Inflammatory macrophage treated with lipopolysaccharide for 1 hour (primary cell): Measurements from ENCODE around the gene PLAGL2.
"Not testable (repeated sequence)": the region's sequence is repeated elsewhere in the genome, so short reads cannot be mapped to it uniquely, and the experiment has no call there.

Experiments
- DNase-seq, 2 donors: peaks; one replicate each; pipeline ENCODE4 v3.0.0-alpha.2; 2020 to 2022

PLAGL2 gene, protein sequence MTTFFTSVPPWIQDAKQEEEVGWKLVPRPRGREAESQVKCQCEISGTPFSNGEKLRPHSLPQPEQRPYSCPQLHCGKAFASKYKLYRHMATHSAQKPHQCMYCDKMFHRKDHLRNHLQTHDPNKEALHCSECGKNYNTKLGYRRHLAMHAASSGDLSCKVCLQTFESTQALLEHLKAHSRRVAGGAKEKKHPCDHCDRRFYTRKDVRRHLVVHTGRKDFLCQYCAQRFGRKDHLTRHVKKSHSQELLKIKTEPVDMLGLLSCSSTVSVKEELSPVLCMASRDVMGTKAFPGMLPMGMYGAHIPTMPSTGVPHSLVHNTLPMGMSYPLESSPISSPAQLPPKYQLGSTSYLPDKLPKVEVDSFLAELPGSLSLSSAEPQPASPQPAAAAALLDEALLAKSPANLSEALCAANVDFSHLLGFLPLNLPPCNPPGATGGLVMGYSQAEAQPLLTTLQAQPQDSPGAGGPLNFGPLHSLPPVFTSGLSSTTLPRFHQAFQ

DNA sequence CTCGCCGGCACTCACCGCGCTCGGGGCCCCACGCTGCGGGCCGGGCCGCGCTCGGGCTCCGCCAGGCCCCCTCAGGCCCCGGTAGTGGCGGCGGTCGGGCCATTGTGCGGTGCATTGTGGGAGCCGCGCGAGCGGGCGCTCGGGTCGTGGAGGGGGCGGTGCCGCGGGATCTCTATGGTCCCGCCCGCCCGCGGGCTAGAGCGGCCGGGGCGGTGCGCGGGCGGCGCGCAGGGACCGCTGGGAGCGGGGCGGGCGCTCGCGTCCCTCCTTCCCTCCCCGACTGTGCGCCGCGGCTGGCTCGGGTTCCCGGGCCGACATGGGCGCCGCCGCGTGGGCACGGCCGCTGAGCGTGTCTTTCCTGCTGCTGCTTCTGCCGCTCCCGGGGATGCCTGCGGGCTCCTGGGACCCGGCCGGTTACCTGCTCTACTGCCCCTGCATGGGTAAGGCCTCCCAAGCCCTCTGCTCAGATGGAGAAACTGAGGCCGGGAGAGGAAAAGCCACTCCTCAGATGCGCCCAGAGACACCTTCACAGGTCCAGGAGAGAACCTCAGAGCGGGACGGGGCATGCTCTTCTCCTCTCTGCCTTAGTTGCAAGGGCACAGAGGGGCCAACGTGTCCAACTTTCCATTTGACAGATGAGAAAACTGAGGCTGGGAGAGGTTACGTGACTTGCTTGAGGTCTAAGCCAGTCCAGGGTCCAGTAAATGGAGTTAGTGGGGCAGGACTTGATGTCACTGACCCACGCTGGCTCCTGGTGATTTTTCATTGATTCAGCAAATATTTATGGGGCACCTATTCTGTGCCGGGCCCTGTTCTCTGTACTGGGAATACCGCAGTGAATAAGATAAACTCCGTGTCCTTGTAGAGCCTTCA, at the start of gene PLAGL2, which contains the start of gene POFUT1:
TSS of gene PLAGL2 (minus strand) at position 118 of the 873 bp plus-strand sequence. CDS start 5,565 bp downstream, outside the sequence.
TSS of gene POFUT1 (plus strand) at position 255 of the 873 bp plus-strand sequence. CDS start at position 317, 62 bp downstream.
- DNase-seq, result peak; percentile 88 to 96

DNA sequence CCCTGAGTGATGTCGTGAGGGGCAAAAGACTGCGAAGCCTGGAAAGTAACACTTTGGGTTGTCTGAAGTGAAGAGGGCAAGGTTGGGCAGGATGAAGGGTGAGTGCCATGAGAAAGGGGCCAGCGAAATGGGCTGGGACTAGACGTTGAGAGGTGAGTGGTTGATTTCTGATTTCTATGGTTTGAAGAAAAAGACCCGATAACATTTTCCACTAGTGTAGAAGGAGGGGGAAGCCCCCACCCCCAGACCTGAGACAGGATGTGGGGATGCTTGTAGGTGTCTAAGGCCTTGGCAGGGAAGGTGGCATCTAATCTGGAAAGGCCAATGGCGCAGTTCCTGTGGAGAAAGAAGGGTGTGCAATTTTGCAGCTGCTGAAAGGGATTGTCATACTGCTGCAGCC, 44.6 kb upstream of the PLAGL2 start:
- no peak for DNase-seq

DNA sequence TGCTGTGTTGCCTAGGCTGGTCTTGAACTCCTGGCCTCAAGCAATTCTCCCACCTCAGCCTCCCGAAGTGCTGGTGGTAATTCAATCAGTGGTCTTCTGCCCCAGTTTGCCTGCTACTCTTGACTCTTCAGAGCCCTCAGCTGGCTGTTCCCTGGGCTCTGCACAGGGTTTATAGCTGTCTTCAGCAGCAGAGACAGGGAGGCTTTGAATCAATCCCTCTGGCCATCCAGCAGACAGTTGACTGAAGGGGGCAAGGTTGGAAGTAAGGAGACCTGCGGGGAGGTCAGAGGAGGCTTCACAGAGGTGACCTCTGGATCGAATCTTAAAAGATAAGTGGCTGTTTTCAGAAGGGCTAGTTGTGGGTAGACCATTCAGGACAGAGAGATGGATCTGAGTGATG, 43.9 kb upstream of the PLAGL2 start:
- no peak for DNase-seq

DNA sequence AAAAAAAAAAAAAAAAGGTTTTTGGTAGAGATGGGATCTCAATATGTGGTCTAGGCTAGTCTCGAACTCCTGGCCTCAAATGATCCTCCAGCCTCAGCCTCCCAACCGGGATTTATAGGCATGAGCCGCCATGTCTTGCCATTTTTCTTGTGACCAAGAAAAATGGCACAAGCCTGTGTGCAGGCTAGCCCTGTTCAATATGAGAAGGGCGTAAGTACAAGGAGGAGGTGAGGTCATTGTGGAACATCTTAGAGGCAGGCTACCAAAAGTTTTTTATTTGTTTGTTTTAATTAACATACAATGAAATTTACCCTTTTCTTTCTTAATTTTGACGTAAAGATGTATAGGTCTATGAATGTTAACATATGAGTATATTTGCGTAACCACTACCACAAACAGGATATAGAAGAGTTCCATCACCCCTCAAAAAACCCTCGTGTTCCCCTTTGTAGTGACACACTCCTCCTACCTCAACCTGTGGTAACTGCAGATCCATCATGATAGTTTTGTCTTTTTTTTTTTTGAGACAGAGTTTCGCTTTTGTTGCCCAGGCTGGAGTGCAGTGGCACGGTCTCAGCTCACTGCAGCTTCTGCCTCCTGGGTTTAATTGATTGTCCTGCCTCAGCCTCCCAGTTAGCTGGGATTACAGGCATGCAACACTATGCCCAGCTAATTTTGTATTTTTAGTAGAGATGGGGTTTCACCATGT, 41.6 kb upstream of the PLAGL2 start:
- DNase-seq, result peak; percentile 45 to 74

DNA sequence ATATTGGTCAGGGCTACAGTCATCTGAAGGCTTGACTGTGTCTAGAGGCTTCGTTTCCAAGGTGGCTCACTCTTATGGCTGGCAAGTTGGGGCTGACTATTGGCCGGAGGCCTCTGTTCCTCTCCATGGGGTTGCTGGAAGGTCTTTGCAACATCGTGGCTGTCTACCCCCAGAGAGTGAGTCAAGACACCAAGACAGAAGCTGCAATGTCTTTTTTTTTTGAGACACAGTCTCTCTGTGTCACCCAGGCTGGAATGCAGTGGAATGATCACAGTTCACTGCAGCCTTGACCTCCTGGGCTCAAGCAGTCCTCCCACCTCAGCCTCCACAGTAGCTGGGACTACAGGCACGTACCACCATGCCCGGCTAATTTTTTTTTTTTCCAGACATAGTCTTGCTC, 40.5 kb upstream of the PLAGL2 start:
- DNase-seq, result peak; percentile 33 to 61

DNA sequence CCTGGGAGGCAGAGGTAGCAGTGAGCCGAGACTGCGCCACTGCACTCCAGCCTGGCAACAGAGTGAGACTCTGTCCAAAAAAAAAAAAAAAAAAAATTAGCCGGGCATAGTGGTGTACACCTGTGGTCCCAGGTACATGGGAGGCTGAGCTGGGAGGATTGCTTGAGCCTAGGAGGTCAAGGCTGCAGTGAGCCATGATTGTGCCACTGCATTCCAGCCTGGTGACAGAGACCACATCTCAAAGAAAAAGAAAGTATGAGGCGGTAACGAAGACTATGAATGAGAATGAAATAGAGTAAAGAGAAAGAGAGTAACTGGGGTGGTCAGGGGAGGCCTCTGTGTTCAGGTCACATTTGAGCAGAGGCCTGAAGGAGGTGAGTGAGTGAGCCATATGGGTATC, 38.7 kb upstream of the PLAGL2 start:
- not testable (repeated sequence) for DNase-seq

DNA sequence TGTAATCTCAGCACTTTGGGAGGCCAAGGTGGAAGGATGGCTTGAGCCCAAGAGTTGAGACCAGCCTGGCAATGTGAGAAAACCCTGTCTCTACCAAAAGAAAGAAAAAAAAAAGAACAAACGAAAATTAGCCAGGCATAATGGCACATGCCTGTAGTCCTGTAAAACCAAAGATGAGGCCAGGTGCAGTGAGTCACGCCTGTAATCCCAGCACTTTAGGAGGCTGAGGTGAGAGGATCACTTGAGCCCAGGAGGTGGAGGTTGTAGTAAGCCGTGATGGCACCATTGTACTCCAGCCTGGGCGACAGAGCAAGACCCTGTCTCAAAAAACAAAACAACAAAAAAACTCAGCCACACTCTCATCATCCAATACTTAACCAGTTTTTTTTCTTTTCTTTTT, 37.4 kb upstream of the PLAGL2 start:
- DNase-seq, result no peak

DNA sequence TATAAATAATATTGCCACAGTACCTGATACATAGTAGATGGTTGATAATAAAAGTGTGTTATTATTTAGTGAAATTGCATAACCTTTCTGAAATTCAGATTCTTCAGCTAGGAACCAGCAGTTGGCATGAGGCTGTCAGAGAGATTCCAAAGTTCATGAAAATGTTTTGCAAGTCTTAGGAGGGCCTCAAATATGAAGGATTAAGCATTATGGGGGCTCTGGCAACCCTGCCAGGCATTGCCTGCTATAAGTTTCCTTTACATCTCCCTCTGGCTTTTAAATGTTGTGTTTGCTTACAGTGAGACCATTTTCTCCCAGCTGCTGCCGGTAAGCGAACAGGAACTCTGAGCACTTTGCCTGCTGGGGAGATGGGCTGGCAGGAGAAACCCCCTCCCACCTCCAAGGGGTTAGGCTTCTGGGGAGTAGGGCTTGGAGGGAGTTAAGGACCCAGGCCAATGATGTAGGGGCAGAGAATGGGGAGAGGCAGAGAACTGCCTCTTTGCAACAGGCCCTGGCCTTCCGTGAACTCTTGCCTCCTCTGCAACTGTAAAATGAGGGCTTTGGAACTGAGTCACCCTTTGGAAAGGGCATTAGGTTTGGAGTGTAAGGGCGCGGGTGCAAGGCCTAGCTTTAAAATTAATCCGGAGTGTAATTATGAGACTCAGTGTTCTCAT, 36.7 kb upstream of the PLAGL2 start:
- DNase-seq, result no peak

DNA sequence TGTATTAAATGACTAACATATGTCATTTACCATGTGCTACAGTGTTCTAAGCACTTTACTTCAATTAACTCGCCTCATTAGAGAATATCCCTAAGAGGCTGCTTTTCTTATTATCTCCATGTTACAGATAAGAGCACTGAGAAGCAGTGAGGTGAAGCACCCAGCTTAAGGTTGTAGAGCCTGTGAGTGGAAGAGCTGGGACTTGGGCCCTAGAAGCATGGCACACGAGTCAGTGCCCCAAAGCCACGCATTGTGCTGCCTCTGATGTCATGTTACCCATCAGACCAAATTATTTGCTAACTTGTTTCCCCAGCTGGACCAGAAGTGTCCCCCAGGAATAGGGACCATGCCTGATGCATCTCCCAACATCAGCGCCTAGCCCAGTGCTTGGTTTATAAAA, 34.3 kb upstream of the PLAGL2 start:
- no peak for DNase-seq

DNA sequence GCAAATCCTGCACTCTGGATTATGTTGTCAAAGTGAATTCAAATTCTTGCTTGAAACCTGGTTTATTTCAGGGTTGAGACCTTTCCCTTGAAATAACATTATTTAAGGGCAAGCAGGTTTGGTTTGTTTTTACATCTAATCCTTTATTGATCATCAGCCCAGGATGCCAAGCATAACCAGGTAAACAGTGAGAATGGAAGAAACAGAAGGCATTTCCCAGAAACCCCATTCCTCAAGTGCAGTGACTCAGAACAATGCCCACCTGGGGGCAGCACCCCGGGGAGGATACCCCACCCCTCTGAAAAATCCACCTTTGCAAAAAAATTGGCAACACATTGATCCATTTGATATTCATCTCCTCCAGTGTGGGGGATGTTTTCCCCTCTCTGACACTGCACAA, 32.7 kb upstream of the PLAGL2 start:
- DNase-seq, result no peak

DNA sequence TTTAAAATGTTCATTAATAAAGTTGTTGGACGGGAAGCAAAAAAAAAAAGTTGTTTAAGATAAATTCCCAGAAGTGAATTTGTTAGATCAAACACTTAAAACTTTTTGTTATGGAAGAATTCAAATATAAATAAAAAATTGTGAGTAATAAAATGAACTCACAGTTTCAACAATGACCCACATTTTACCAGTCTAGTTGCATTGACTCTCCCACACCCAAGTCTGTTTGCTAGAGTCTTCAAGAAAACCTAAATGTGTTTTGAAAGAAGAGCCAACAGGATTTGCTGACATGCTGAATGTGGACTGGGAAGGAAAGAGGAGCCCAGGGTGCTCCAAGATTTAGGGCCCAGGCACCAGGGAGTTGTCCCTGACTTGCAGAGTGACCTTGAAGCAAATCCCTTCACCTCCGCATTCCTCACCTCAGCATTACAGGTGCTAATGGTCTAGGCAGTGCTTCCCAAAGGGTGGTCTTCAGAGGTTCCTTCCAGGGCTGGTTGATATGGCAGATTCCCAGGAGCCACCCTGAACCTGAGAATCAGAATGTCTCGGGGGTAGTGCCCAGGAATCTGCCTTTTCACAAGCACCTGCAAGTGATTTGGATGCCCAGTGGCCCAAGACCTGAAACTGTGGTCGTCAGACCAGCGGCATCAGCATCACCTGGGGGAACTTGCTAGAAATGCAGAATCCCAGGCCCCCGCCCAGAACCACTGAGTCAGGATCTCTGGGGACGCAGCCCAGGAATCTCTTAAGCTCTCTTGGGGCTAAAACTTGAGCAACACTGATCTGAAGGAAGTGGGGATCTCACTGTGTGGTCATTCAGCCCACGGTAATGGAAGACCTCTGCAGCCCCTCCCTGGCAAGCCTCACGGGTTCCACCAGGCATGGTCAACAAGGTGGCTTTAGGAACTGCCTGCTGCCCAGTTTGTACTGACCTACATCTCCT, 31.2 kb upstream of the PLAGL2 start:
- no peak for DNase-seq

DNA sequence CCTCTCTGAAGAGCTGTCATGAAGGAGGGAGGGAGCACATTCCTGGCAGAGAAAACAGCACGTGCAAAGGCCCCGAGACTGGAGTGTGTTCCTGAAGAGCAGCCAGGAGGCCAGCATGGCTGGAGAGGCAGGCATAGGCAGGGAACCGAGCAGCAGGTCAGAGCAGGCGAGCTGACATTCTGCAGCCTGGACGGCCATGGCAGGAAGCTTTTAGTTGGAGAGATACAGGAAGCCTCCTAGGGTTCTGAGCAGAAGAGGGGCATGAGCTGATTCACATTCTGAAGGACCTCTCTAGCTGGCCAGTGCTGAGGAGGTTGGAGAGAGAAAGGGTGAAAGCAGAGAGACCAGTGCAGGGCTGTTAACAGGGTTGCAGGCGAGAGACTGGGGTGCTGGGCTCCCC, 29.9 kb upstream of the PLAGL2 start:
- DNase-seq, result no peak

DNA sequence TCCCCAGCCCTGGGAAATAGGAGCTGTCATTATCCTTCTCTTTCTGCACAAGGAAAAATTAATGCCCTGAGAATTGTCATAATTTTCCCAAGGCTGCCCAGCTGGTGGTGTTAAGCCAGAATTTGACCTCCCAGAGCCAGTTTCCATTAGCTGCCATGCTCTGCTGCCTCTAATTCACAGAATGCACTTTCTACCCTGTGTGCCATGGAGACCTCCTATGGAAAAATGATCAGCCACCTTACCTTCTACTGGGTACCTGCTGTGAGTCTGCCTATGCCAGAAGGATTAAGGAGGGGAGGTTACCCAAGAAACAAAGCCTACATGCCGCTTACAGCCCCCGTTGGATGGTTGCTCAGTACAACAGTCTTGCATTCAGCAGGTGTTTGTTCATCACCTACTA, 29.3 kb upstream of the PLAGL2 start:
- DNase-seq, result no peak

DNA sequence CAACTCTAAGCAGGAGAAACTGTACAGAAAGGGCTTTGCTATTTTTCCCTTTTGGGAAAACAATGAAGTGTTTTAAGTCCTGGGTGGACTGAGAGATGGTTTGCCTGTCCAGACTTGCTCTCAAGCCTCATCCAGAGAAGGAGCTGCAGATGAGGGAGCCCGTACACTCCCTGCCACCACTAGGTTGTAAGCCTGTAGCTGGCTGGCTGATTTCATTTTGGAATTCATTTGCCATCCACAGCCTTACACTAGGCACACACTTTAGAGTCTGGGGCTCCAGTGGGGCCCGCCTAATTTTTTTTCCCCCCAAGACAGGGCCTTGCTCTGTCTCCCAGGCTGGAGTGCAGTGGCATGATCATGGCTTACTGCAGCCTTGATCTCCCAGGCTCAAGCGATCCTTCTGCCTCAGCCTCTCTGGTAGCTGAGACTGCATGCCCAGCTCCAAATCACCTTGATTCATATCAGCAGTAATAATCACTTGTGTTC, 28.5 kb upstream of the PLAGL2 start:
- DNase-seq, result no peak

DNA sequence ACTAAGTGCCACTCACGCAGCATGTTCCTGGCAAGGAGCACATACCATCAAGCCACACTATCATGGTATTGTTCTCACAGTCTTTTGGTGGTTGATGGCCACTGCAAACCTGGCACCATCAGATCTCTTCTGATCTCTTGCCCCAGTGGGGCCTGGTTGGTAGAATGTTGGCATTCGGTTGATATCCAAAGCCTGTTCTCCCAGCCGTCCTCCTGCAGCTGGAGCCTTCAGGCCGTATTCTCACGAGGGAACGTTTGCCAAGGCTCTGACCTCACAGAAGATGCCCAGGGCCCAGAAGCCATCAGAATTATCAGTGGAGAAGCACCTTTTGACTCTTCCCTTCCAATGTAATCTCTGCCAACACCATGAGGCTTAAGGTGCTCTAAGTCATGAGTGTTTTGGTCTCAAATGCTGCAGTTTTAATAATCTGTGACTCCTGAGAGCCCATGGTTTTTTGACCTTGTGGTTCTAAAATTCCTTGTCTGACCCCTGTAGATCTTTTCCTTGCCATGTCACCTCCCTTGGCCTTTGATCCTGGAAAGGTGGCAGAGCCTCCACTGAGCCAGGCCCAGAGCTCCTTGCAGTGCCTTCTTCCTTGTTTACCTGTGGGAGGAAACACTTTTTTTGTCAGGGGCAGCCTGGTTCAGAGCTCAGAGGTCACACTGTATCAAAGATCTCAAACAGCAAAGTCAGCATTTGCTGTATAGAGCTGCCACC, 27.9 kb upstream of the PLAGL2 start:
- no peak for DNase-seq

DNA sequence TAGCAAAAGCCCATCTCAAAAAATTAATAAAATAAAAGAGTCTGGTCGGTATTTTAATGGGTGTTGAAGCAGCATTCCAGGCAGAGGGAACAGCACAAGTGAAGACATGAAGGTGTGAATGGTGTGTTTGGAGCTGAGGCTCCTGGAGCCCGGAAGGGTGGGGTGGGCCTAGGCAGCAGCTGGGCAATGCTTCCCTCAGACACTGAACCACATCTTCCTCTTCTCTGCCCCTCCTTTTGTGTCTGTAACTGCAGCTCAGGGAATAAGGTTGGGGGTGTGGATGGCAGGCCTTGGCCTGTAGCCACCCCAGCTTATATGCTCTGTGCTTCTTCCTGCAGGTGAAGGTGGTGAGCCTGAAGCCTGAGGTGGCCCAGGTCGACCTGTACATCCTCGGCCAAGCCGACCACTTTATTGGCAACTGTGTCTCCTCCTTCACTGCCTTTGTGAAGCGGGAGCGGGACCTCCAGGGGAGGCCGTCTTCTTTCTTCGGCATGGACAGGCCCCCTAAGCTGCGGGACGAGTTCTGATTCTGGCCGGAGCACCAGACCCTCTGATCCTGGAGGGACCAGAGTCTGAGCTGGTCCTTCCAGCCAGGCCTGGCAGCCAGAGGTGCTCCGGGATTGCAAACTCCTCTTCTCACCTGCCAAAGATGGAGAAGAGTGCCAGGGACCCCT, 26.7 kb upstream of the PLAGL2 start:
- DNase-seq, result peak in 1 of 2 donors; percentile 13

DNA sequence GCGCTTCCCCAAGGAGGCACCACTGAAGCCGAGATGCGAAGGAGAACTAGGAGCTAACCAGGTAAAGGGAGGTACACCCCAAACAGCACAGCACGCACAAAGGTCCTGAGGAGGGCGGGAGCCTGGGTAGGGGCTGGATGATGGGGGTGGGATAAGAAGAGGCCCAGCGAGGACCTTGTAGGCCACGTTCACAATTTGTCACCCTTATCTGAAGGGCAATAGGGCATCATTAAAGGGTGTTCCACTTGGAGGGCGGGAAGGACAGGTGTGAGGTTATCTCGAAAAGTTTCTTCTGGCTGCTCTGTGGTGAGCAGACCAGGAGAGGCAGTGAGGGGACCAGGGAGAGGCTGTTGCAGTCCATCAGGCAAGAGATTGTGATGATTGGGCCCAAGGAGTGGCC, 25.7 kb upstream of the PLAGL2 start:
- no peak for DNase-seq

DNA sequence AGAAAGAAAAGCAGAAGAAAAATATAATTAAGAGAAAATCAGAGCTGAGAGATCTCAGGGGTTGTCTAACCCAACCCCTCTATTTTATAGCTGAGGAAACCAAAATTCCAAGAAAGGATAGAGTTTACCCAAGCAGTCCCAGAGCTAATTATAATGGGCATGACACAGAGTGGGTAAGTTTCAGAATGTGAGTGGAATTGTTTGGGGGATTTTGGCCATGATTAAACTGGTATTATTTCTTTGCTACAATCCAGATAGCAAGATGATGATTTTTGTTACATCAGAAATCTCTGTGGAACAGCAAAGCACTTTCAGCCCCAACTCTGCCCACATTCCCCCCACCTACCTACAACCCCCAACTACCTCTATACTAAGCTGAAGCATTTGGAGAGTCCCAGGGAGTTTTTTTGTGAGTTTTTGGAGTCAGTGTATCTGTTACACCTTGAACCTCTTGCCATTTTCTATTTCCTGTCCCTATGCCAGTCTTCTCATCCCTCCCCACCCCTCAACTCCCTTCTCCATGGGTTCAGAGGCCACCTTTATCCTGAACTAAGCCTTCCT, 24.9 kb upstream of the PLAGL2 start:
- DNase-seq, result no peak

DNA sequence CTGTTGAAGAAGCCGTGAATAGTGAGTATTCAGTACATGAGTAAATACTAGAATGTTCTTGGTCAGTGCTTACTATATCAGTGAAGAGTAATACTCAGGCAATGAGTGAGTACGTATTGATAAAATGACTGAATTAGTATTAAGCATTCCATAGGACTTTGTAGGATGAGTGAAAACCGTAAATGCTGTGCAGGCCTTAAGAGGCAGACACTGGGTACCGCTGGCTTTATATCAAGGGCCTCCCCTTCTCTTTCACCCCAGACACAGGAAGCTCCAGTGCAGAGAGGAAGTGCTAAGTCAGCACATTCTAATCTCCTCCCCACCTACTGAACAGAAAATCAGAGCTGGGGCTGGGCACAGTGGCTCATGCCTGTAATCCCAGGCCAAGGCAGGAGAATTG, 24.3 kb upstream of the PLAGL2 start:
- DNase-seq, result peak in 1 of 2 donors; percentile 30
